Measurements from ENCODE around the gene SF3A2. TPM values are rescaled to one million over a fixed set of nuclear protein-coding genes. Genes with fewer than 3 reads are reported as not detected.

SF3A2 gene
- total RNA-seq, 1 experiment from 2014 or later: 184 TPM

- TF ChIP-seq CTCF (IDR thresholded peaks at IDR 0.05): no peak
- peak; percentile 62; the same call in 1 of the 2 replicates for TF ChIP-seq HMGXB4 (CRISPR knock-in tag; IDR thresholded peaks at IDR 0.05)
- no peak for TF ChIP-seq GTF2I (CRISPR knock-in tag; conservative IDR thresholded peaks at IDR 0.05)
Measured at GRCh38 chr19:2269244-2270156, 32.9 kb downstream of the SF3A2 start (continued).

- Mint-ChIP-seq H3K4me3 (peak overlapping the region; percentile 82), H3K27ac (no peak overlapping the region), H3K4me1 (peaks cover 33% of the 10 kb centered on the region), H3K27me3 (ENCODE audit: low read depth) (no peaks in the 10 kb centered on the region; the same call in 1 of the 2 replicates), H3K9me3 (no peaks in the 10 kb centered on the region), H3K36me3 (peaks cover 8% of the 10 kb centered on the region)
- ATAC-seq (no peak), DNase-seq (ENCODE audit: low spot score) (no peak)
- CTCF ChIA-PET: no interaction called here
- no peak for TF ChIP-seq ZSCAN18 (CRISPR knock-in tag; IDR thresholded peaks at IDR 0.05)
- TF ChIP-seq ATF2 (CRISPR knock-in tag; IDR thresholded peaks at IDR 0.05; ENCODE audit: borderline replicate concordance, low read depth): no peak
- peak; percentile 5; the same call in 1 of the 2 replicates for TF ChIP-seq PRDM15 (CRISPR knock-in tag; IDR thresholded peaks at IDR 0.05)
- no peak for TF ChIP-seq CDX4 (CRISPR knock-in tag; IDR thresholded peaks at IDR 0.05; ENCODE audit: borderline replicate concordance)
- no peak for TF ChIP-seq MYBL2 (CRISPR knock-in tag; IDR thresholded peaks at IDR 0.05)
- POLR2A ChIA-PET: interaction anchor here (0.5 to 1.3 kb wide), 3 partner anchors 39 to 274 kb away, joined by 3 to 11 read pairs (median 3); partner anchors contain the start of gene GADD45B
Measured at GRCh38 chr19:2270157-2270422, 33.5 kb downstream of the SF3A2 start.
